Astrocyte of the spinal cord (primary cell): Measurements from ENCODE around the gene SH2B3.

Source experiments
- DNase-seq: peaks from one replicate; pipeline ENCODE4 v3.0.0; 2011; ENCODE audit warnings: low read depth, low spot score
- H3K4me3 ChIP-seq: 2 replicates; pipeline ENCODE4 v1.5.1; 2011; ENCODE audit warnings: low read depth, mild to moderate bottlenecking, low read length, moderate library complexity
- CTCF ChIP-seq: IDR thresholded peaks from 2 replicates; pipeline ENCODE4 v1.5.1; 2012; ENCODE audit warnings: low read depth, mild to moderate bottlenecking, low read length, inconsistent platforms
- in situ Hi-C: cut with HindIII; loops from 2 replicates; pipeline ENCODE4 v1.10.0; 2017; ENCODE audit warnings: low sequenced_read_pairs

Gene SH2B3

GRCh38 chr12:111434680-111435338 is 29.1 kb downstream of the SH2B3 start:
- in situ Hi-C loops: no loop called here
- no peak for TF ChIP-seq CTCF
- H3K4me3 ChIP-seq: no peak overlapping the region
- DNase-seq: peak; percentile 60

- no peak overlapping the region for H3K4me3 ChIP-seq
- no peak for TF ChIP-seq CTCF
- DNase-seq: no peak
- in situ Hi-C loops: no loop called here
Observed at GRCh38 chr12:111435661-111436201, 30.0 kb downstream of the SH2B3 start.

GRCh38 chr12:111436266-111436665 is 30.5 kb downstream of the SH2B3 start:
- no peak for DNase-seq
- no peak for TF ChIP-seq CTCF
- in situ Hi-C loops: no loop called here
- no peak overlapping the region for H3K4me3 ChIP-seq

DNA sequence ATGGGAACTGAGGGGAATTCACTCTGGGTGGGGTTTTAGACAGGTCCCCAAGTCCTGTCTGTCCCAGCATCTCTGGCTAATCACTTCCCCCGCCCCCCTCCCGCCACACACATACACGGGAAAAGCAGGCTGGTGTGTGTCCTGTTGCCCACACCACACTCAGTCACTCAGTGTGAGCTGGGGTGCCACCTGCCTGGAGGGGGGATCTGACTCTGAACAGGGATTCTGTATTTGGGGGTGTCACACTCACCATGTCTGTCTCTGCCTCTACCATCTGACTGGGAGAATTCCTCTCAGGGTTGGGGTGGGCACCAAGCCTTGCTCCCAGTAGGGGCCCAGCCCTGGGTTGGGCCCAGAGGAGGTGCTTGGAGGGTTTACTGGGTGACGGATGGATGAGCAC is 31.1 kb downstream of the SH2B3 start:
- no peak for DNase-seq
- H3K4me3 ChIP-seq: no peak overlapping the region
- no peak for TF ChIP-seq CTCF
- in situ Hi-C loops: no loop called here

DNA sequence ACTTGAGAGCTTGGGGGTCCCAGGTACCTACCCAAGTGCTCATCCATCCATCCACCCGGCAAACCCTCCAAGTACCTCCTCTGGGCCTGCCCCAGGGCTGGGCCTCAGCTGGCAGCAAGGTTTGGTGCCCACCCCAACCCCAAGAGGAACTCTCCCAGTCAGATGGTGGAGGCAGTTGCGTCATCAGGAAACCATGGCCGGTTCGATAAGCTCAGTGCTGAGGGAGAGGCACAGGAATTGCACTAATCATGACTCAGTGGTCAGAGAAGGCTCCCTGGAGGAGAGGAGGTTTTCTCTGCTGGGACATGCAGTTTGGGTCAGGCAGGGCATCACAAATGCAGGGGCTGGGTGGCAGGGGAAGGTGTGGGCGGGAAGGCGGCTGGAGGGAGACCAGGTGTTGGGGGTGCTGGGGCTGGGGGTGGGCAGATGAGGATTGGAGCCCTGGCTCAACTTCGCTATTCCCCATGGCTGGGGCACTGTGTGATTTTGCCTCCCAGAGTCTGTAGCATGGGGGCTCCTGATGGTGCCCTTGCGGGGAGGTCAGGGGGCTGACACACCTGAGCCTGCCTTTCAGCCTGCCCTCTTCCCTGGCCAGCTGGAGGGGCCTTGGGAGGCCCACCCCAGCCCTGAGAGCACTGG is 32.2 kb downstream of the SH2B3 start:
- no peak overlapping the region for H3K4me3 ChIP-seq
- in situ Hi-C loops: no loop called here
- no peak for TF ChIP-seq CTCF
- DNase-seq: peak; percentile 80

DNA sequence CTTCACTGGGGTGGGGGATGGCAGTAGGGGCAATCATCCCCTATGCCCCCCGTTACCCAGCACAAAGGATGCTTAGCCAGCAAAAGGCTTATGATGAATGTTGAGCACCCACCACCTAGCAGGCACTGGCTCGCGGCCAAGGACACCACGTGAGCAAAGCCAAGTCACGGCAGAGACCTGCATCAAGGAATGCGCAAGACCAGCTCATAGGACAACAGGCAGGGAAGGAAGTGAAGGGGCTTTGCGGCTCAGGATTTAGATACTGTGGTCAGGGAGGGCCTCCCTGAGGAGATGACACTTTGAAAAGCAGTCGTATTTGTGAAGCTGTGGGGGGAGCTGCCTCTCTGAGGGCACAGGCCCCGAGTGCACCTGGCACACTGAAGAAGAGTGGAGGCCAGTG is 32.8 kb downstream of the SH2B3 start:
- H3K4me3 ChIP-seq: no peak overlapping the region
- in situ Hi-C loops: no loop called here
- DNase-seq: peak; percentile 63
- no peak for TF ChIP-seq CTCF
